GM23338 (cell line): ENCODE data around the gene PSMC3. TPM values are rescaled to one million over a fixed set of nuclear protein-coding genes. Genes with fewer than 3 reads are reported as not detected.
A peak's percentile ranks its signal among the peaks of the same experiment; 100 is the strongest.
"Not testable (repeated sequence)": the region's sequence is repeated elsewhere in the genome, so short reads cannot be mapped to it uniquely, and the experiment has no call there.

Experiments
- ATAC-seq: fragments of 200-7000 bp; cut with Tn5 transposase; 3 replicates; pipeline ENCODE4 v1.9.1; 2020
- DNase-seq: peaks from one replicate; pipeline ENCODE4 v3.0.0-alpha.2; 2015; ENCODE audit warnings: low spot score
- H2AFZ ChIP-seq: fragments of 200-600 bp; sonication (generic); 2 replicates; pipeline ENCODE4 v1.8.0; 2016; ENCODE audit warnings: antibody characterized with exemption, mild to moderate bottlenecking, moderate library complexity
- H3F3A ChIP-seq: fragments of 200-600 bp; sonication (generic); replicated peaks from 2 replicates; pipeline ENCODE4 v1.8.0; 2017; ENCODE audit warnings: antibody characterized with exemption, mixed run types, low read depth
- H3K27ac ChIP-seq: fragments of 200-600 bp; sonication (generic); 2 replicates; pipeline ENCODE4 v1.6.1; 2016; ENCODE audit warnings: low read depth
- H3K27me3 ChIP-seq: fragments of 200-600 bp; sonication (generic); 2 replicates; pipeline ENCODE4 v1.8.0; 2016; ENCODE audit warnings: mild to moderate bottlenecking, mixed run types, moderate library complexity; ENCODE audit not compliant: insufficient read depth
- H3K36me3 ChIP-seq: fragments of 200-600 bp; sonication (generic); 2 replicates; pipeline ENCODE4 v1.8.0; 2016; ENCODE audit warnings: mild to moderate bottlenecking; ENCODE audit not compliant: insufficient read depth
- H3K4me1 ChIP-seq: fragments of 200-600 bp; sonication (generic); 2 replicates; pipeline ENCODE4 v1.8.0; 2016; ENCODE audit warnings: mild to moderate bottlenecking, moderate library complexity; ENCODE audit not compliant: insufficient read depth
- H3K4me2 ChIP-seq: fragments of 200-600 bp; sonication (generic); 2 replicates; pipeline ENCODE4 v1.7.1; 2017; ENCODE audit warnings: mixed run types
- H3K4me3 ChIP-seq: fragments of 200-600 bp; sonication (generic); 2 replicates; pipeline ENCODE4 v1.6.1; 2016; ENCODE audit warnings: mixed run types
- H3K79me2 ChIP-seq: fragments of 200-600 bp; sonication (generic); replicated peaks from 2 replicates; pipeline ENCODE4 v1.8.0; 2017; ENCODE audit warnings: mild to moderate bottlenecking; ENCODE audit not compliant: insufficient read depth
- H3K9me2 ChIP-seq: fragments of 200-600 bp; sonication (generic); 2 replicates; pipeline ENCODE4 v1.8.0; 2017; ENCODE audit not compliant: insufficient read depth
- H4K20me1 ChIP-seq: fragments of 200-600 bp; sonication (generic); replicated peaks from 2 replicates; pipeline ENCODE4 v1.8.0; 2017; ENCODE audit warnings: mild to moderate bottlenecking; ENCODE audit not compliant: insufficient read depth
- H3K27ac Mint-ChIP-seq: 2 replicates; pipeline ENCODE4 v1.8.0; 2020; ENCODE audit warnings: inconsistent platforms, mild to moderate bottlenecking, moderate library complexity, mixed read lengths
- H3K27me3 Mint-ChIP-seq: 3 replicates; pipeline ENCODE4 v1.8.0; 2022; ENCODE audit warnings: low read depth, mild to moderate bottlenecking, moderate library complexity, mixed read lengths, inconsistent platforms; ENCODE audit not compliant: insufficient read depth, poor library complexity
- H3K36me3 Mint-ChIP-seq: 3 replicates; pipeline ENCODE4 v1.8.0; 2021; ENCODE audit warnings: low read depth, mild to moderate bottlenecking, inconsistent platforms, moderate library complexity, mixed read lengths
- H3K4me1 Mint-ChIP-seq: 3 replicates; pipeline ENCODE4 v1.8.0; 2020; ENCODE audit warnings: mild to moderate bottlenecking, inconsistent platforms, mixed read lengths
- H3K4me3 Mint-ChIP-seq: 3 replicates; pipeline ENCODE4 v1.8.0; 2021; ENCODE audit warnings: moderate library complexity, mild to moderate bottlenecking, inconsistent platforms, mixed read lengths
- H3K9me3 Mint-ChIP-seq: 3 replicates; pipeline ENCODE4 v1.8.0; 2020; ENCODE audit warnings: moderate library complexity, mild to moderate bottlenecking, inconsistent platforms, mixed read lengths
- CTCF ChIP-seq, 2 experiments: fragments of 200-600 bp in 1 of 2; sonication (generic) in 1 of 2; conservative IDR thresholded peaks; 2 replicates each; pipeline versions ENCODE4 v1.5.1 to v1.6.1; 2016 to 2017; ENCODE audit warnings: antibody characterized with exemption in 2 of 2, low read depth in 2 of 2, mild to moderate bottlenecking in 2 of 2, moderate library complexity in 1 of 2
- ETS1 ChIP-seq: IDR thresholded peaks from 2 replicates; pipeline ENCODE4 v1.6.1; 2016; ENCODE audit warnings: antibody characterized with exemption
- EZH2phosphoT487 ChIP-seq: fragments of 200-600 bp; sonication (generic); IDR thresholded peaks from one replicate; pipeline ENCODE4 v1.8.1; 2018; ENCODE audit warnings: antibody characterized with exemption; ENCODE audit not compliant: unreplicated experiment
- NANOG ChIP-seq: IDR thresholded peaks from 2 replicates; pipeline ENCODE4 v1.6.1; 2016; ENCODE audit warnings: antibody characterized with exemption, borderline replicate concordance
- POLR2AphosphoS5 ChIP-seq: IDR thresholded peaks from 2 replicates; pipeline ENCODE4 v1.6.1; 2016; ENCODE audit warnings: antibody characterized with exemption, low read depth
- REST ChIP-seq: IDR thresholded peaks from one replicate; pipeline ENCODE4 v1.6.1; 2018; ENCODE audit warnings: antibody characterized with exemption; ENCODE audit not compliant: unreplicated experiment
- ZNF114 ChIP-seq: fragments of 250-450 bp; sonication (Bioruptor Pico); IDR thresholded peaks from 2 replicates; pipeline ENCODE4 v1.5.0; 2020; ENCODE audit warnings: mild to moderate bottlenecking, moderate library complexity
- ZNF331 ChIP-seq: fragments of 250-450 bp; sonication (Bioruptor Pico); IDR thresholded peaks from 2 replicates; pipeline ENCODE4 v1.5.0; 2020; ENCODE audit warnings: low read depth, mild to moderate bottlenecking, moderate library complexity
- polyA plus RNA-seq: library from polyadenylated mRNA; unstranded; fragments of >200 nt; fragmentation: Nextera tagmentation; extraction: Ambion mirVana; gene quantifications from 2 replicates; pipeline ENCODE4 v1.2.1, GENCODE V29; 2016
- total RNA-seq: library from RNA; depleted of rRNA; stranded (reverse); fragments of >200 nt; shearing (Covaris generic); gene quantifications from 2 replicates; pipeline ENCODE4 v1.2.3, GENCODE V29; 2014

PSMC3 gene
- total and polyA plus RNA-seq, 2 experiments from 2014 or later: 147 to 190 TPM

GRCh38 chr11:47454258-47454671 is 28.0 kb upstream of the PSMC3 start:
- H2AFZ ChIP-seq, H3K36me3 ChIP-seq, H4K20me1 ChIP-seq, H3K27me3 Mint-ChIP-seq, H3F3A ChIP-seq, H3K27me3 ChIP-seq, H3K4me1 ChIP-seq, H3K4me2 ChIP-seq, H3K9me2 ChIP-seq, H3K79me2 ChIP-seq, H3K4me3 ChIP-seq, H3K9me3 Mint-ChIP-seq, H3K4me1 Mint-ChIP-seq, H3K4me3 Mint-ChIP-seq, H3K27ac ChIP-seq, H3K36me3 Mint-ChIP-seq: not testable (repeated sequence)
- H3K27ac Mint-ChIP-seq: peak overlapping the region; percentile 67; the same call in 1 of the 2 replicates
- DNase-seq: peak; percentile 87
- ATAC-seq: peak; percentile 91
- TF ChIP-seq CTCF (conservative IDR thresholded peaks at IDR 0.05; ENCODE audit: low read depth in 2 of 2): peak; percentile 87 to 88

- H3K27ac ChIP-seq: no peak overlapping the region
- Mint-ChIP-seq H3K4me3 (no peak overlapping the region), H3K27me3 (peaks cover 3% of the 10 kb centered on the region), H3K9me3 (peaks cover 4% of the 10 kb centered on the region; the same call in 1 of the 3 replicates), H3K27ac (no peak overlapping the region), H3K36me3 (peaks cover 2% of the 10 kb centered on the region; the same call in 1 of the 3 replicates), H3K4me1 (0 out of 3 replicates have a peak, but pooled peaks cover 2% of the 10 kb centered on the region)
- H3K9me2 ChIP-seq: no peaks in the 10 kb centered on the region
- DNase-seq (no peak), ATAC-seq (no peak)
- no peaks in the 10 kb centered on the region for H3K79me2 ChIP-seq
- no peak overlapping the region for H2AFZ ChIP-seq
- no peaks in the 10 kb centered on the region for H3K27me3 ChIP-seq
- H3K4me2 ChIP-seq: no peak overlapping the region
- H3K4me3 ChIP-seq: no peak overlapping the region
- H3K36me3 ChIP-seq: no peaks in the 10 kb centered on the region
- H4K20me1 ChIP-seq: no peaks in the 10 kb centered on the region
- TF ChIP-seq NANOG (no peak), POLR2AphosphoS5 (no peak), ZNF114 (no peak), CTCF (conservative IDR thresholded peaks at IDR 0.05; ENCODE audit: low read depth in 2 of 2) (no peak), ZNF331 (CRISPR knock-in tag) (no peak), EZH2phosphoT487 (no peak)
- H3F3A ChIP-seq: peaks cover 5% of the 10 kb centered on the region; the same call in 1 of the 2 replicates
- H3K4me1 ChIP-seq: no peaks in the 10 kb centered on the region
Observed at GRCh38 chr11:47453365-47453764, 27.1 kb upstream of the PSMC3 start.

GRCh38 chr11:47451990-47452389 is 25.8 kb upstream of the PSMC3 start:
- Mint-ChIP-seq H3K4me1 (0 out of 3 replicates have a peak, but pooled peaks cover 2% of the 10 kb centered on the region), H3K9me3 (peaks cover 4% of the 10 kb centered on the region; the same call in 1 of the 3 replicates), H3K27me3 (peaks cover 3% of the 10 kb centered on the region), H3K27ac (no peak overlapping the region), H3K4me3 (no peak overlapping the region), H3K36me3 (peaks cover 2% of the 10 kb centered on the region; the same call in 1 of the 3 replicates)
- Histone ChIP-seq H3K4me3 (no peak overlapping the region), H3K36me3 (no peaks in the 10 kb centered on the region), H3K79me2 (no peaks in the 10 kb centered on the region), H3K27me3 (no peaks in the 10 kb centered on the region), H3K27ac (no peak overlapping the region), H3K9me2 (no peaks in the 10 kb centered on the region), H3F3A (peaks cover 5% of the 10 kb centered on the region; the same call in 1 of the 2 replicates), H3K4me2 (no peak overlapping the region), H2AFZ (no peak overlapping the region), H4K20me1 (no peaks in the 10 kb centered on the region), H3K4me1 (no peaks in the 10 kb centered on the region)
- ATAC-seq: no peak
- no peak for DNase-seq
- TF ChIP-seq REST: no peak
- no peak for TF ChIP-seq ZNF331 (CRISPR knock-in tag)
- TF ChIP-seq ETS1: no peak
- no peak for TF ChIP-seq EZH2phosphoT487
- no peak for TF ChIP-seq ZNF114
